HepG2 (cell line): ENCODE measurements around the gene RECQL5. TPM values are rescaled to one million over a fixed set of nuclear protein-coding genes. Genes with fewer than 3 reads are reported as not detected.

Experiments used
- ATAC-seq: fragments of 200-7000 bp; cut with Tn5 transposase; 3 replicates; pipeline ENCODE4 v1.9.1; 2020; ENCODE audit warnings: mild to moderate bottlenecking, moderate library complexity
- BruUV-seq: library from RNA; stranded (reverse); fragments of 400-500 nt; replicated peaks from 2 replicates; lab custom pipeline; 2021; lab: Mats Ljungman, UMichigan
- CTCF ChIA-PET: fragments of 300-600 bp; formaldehyde crosslinking; extraction: SDS; loops from one replicate; lab custom pipeline; 2021; ENCODE audit warnings: low total read pairs, inconsistent platforms, low intra/inter-chr PET ratio; lab: Yijun Ruan, JAX
- POLR2A ChIA-PET: fragments of 350-600 bp; sonication (Branson Sonifier 250); formaldehyde crosslinking; loops from one replicate; lab custom pipeline; 2020; ENCODE audit warnings: antibody characterized with exemption, inconsistent platforms; lab: Yijun Ruan, JAX
- DNase-seq: peaks from one replicate; pipeline ENCODE4 v3.0.0-alpha.2; 2015; ENCODE audit warnings: low spot score
- FAIRE-seq: peaks from 3 replicates; lab custom pipeline; 2011; peaks lifted over from hg19 to GRCh38; lab: Jason Lieb, UNC
- H2AFZ ChIP-seq: one replicate; pipeline ENCODE4 v1.6.1; 2011; ENCODE audit warnings: low read length, inconsistent platforms
- H3K27ac ChIP-seq: fragments of 300-600 bp; 3 replicates; pipeline ENCODE4 v1.8.0; 2011; ENCODE audit warnings: mixed run types, mild to moderate bottlenecking, mixed read lengths, low read length, inconsistent platforms; ENCODE audit not compliant: insufficient read depth; ENCODE audit errors: extremely low read length
- H3K27me3 ChIP-seq, 2 experiments: fragments of 200-600 bp in 1 of 2; 2 replicates in 1 of 2; 3 replicates in 1 of 2; pipeline versions ENCODE4 v1.6.0 to v1.8.0; 2011; ENCODE audit warnings: low read length in 2 of 2, mild to moderate bottlenecking in 2 of 2, moderate library complexity in 2 of 2, inconsistent platforms in 1 of 2; ENCODE audit not compliant: insufficient read depth in 2 of 2, control insufficient read depth in 1 of 2
- H3K36me3 ChIP-seq, 2 experiments: fragments of 200-600 bp in 1 of 2; replicated peaks in 1 of 2; 2 replicates in 1 of 2; 3 replicates in 1 of 2; pipeline versions ENCODE4 v1.5.1 to v1.8.0; 2011; ENCODE audit warnings: low read length in 2 of 2, inconsistent platforms in 1 of 2; ENCODE audit not compliant: insufficient read depth in 2 of 2, control insufficient read depth in 1 of 2
- H3K4me1 ChIP-seq: 2 replicates; pipeline ENCODE4 v1.5.1; 2012; ENCODE audit warnings: low read length, inconsistent platforms; ENCODE audit not compliant: insufficient read depth
- H3K4me2 ChIP-seq: 2 replicates; pipeline ENCODE4 v1.6.0; 2011; ENCODE audit warnings: low read depth, low read length, inconsistent platforms
- H3K4me3 ChIP-seq, 3 experiments: fragments of 200-600 bp in 1 of 3; sonication (generic), shearing (Covaris generic) in 1 of 3; replicated peaks in 1 of 3; 2 replicates each; pipeline ENCODE4 v1.5.1; 2011 to 2016; ENCODE audit warnings: low read length in 3 of 3, inconsistent platforms in 2 of 3, low read depth in 2 of 3, mild to moderate bottlenecking in 2 of 3, control low read depth in 1 of 3, mixed read lengths in 1 of 3; ENCODE audit not compliant: insufficient read depth in 1 of 3
- H3K79me2 ChIP-seq: one replicate; pipeline ENCODE4 v1.6.1; 2011; ENCODE audit warnings: low read length, inconsistent platforms; ENCODE audit not compliant: insufficient read depth
- H3K9ac ChIP-seq: 2 replicates; pipeline ENCODE4 v1.6.0; 2011; ENCODE audit warnings: mild to moderate bottlenecking, low read depth, low read length, inconsistent platforms; ENCODE audit not compliant: insufficient read depth
- H3K9me3 ChIP-seq: 2 replicates; pipeline ENCODE4 v1.5.1; 2012; ENCODE audit warnings: mild to moderate bottlenecking, low read length
- H4K20me1 ChIP-seq: 2 replicates; pipeline ENCODE4 v1.6.0; 2011; ENCODE audit warnings: inconsistent platforms, mild to moderate bottlenecking, low read length, moderate library complexity; ENCODE audit not compliant: insufficient read depth
- ARID2 ChIP-seq: sonication (generic); formaldehyde crosslinking; IDR thresholded peaks from 2 replicates; pipeline ENCODE4 v1.8.1; 2022; ENCODE audit warnings: mild to moderate bottlenecking, missing genetic modification reagents, borderline replicate concordance
- CC2D1A ChIP-seq: sonication (generic); formaldehyde crosslinking; IDR thresholded peaks from 2 replicates; pipeline ENCODE4 v1.8.1; 2023; ENCODE audit warnings: mild to moderate bottlenecking, missing genetic modification reagents
- HIVEP1 ChIP-seq: sonication (generic); formaldehyde crosslinking; IDR thresholded peaks from 2 replicates; pipeline ENCODE4 v1.4.0; 2020; ENCODE audit warnings: mild to moderate bottlenecking, missing genetic modification reagents
- HMG20B ChIP-seq: conservative IDR thresholded peaks from 2 replicates; pipeline ENCODE4 v1.6.1; 2016; ENCODE audit warnings: missing genetic modification reagents, missing compliant biosample characterization
- IKZF4 ChIP-seq: sonication (generic); formaldehyde crosslinking; IDR thresholded peaks from 2 replicates; pipeline ENCODE4 v1.5.1; 2020; ENCODE audit warnings: borderline replicate concordance, mild to moderate bottlenecking, low read depth, missing genetic modification reagents; ENCODE audit errors: not compliant biosample characterization
- NFIC ChIP-seq: IDR thresholded peaks from 2 replicates; pipeline ENCODE4 v1.6.1; 2012; ENCODE audit warnings: mild to moderate bottlenecking, low read length, inconsistent platforms
- POLR2AphosphoS5 ChIP-seq: IDR thresholded peaks from 2 replicates; pipeline ENCODE4 v1.6.1; 2012; ENCODE audit warnings: low read depth, low read length
- PRDM15 ChIP-seq: sonication (generic); formaldehyde crosslinking; IDR thresholded peaks from 2 replicates; pipeline ENCODE4 v1.4.0; 2020; ENCODE audit warnings: missing genetic modification reagents
- SNRNP70 ChIP-seq: fragments of 200-400 bp; formaldehyde crosslinking; IDR thresholded peaks from 2 replicates; pipeline ENCODE4 v1.6.1; 2017; ENCODE audit warnings: mild to moderate bottlenecking, low read depth, low read length, moderate library complexity
- ZBTB38 ChIP-seq: sonication (generic); formaldehyde crosslinking; IDR thresholded peaks from 2 replicates; pipeline ENCODE4 v1.5.1; 2020; ENCODE audit warnings: mild to moderate bottlenecking, missing genetic modification reagents
- ZNF354B ChIP-seq: sonication (generic); formaldehyde crosslinking; IDR thresholded peaks from 2 replicates; pipeline ENCODE4 v1.8.0; 2022; ENCODE audit warnings: mild to moderate bottlenecking, missing genetic modification reagents
- ZNF501 ChIP-seq: sonication (generic); formaldehyde crosslinking; IDR thresholded peaks from 2 replicates; pipeline ENCODE4 v1.5.1; 2020; ENCODE audit warnings: mild to moderate bottlenecking, moderate library complexity, missing genetic modification reagents
- WGBS: methylation state at CpG from one replicate; pipeline ENCODE4 v1.1.6; 2017; ENCODE audit warnings: low lambda C conversion rate; 5-methylcytosine and 5-hydroxymethylcytosine counted together
- in situ Hi-C: cut with HindIII; loops from 2 replicates; pipeline ENCODE4 v1.10.0; 2017; ENCODE audit warnings: low pct_unique_long_range_greater_than_20kb; ENCODE audit not compliant: extremely low pct_ligation_motif_present
- intact Hi-C: fragments of 100-400 bp; cut with micrococcal nuclease; formaldehyde crosslinking; loops from one replicate; pipeline ENCODE4 v1.10.0; 2022; ENCODE audit not compliant: unreplicated experiment
- polyA plus RNA-seq, 8 experiments: library from polyadenylated mRNA; depleted of rRNA in 3 of 8; stranded (reverse) in 7 of 8; unstranded in 1 of 8; fragments of >200 nt; fragmentation: Illumina TruSeq in 4 of 8; extraction: Trizol in 4 of 8; gene quantifications; 2 replicates each; pipeline versions ENCODE4 v1.2.1 to v1.2.3, GENCODE V29; 2011 to 2016; ENCODE audit warnings: low read depth in 4 of 8, missing spikeins in 1 of 8, mixed read lengths in 1 of 8; ENCODE audit not compliant: insufficient read depth in 1 of 8
- total RNA-seq, 5 experiments: library from RNA; depleted of rRNA; stranded (reverse); fragments of >200 nt; fragmentation: Illumina TruSeq; extraction: Trizol; gene quantifications; 2 replicates each; pipeline ENCODE4 v1.2.3, GENCODE V29; 2016; ENCODE audit warnings: low read depth in 1 of 5
- TF ChIP-seq, protein P1 (sequence below): sonication (generic); formaldehyde crosslinking; IDR thresholded peaks from 2 replicates; pipeline ENCODE4 v1.5.0; 2020; ENCODE audit warnings: missing genetic modification reagents
- TF ChIP-seq, protein P2 (sequence below): sonication (generic); formaldehyde crosslinking; IDR thresholded peaks from 2 replicates; pipeline ENCODE4 v1.5.1; 2020; ENCODE audit warnings: mild to moderate bottlenecking, missing genetic modification reagents

The RECQL5 gene
- total and polyA plus RNA-seq, 2 of the 13 experiments (the other 11 are each of a cell fraction or from before 2014, with no cell fraction given) = 27.7 to 32.0 TPM

DNA sequence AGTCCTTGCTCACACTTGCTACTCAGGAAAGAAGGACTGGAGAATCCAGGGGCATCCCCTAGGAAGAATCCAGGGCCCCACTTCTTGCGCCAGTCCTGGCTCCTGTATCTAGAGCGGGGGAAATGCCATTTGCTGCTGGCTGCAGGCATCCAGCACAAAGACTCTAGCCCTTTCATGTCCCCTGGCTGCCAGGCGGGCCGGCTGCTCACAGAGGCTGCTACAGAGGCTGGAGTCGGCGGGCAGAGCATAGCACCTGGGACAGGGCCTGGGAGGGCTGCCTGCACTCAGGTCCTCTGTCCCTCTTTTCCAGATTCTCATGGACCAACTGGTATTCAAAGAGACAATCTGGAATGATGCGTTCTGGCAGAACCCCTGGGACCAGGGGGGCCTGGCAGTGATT is 19.9 kb downstream of the RECQL5 start:
- DNase-seq (no peak), ATAC-seq (no peak), FAIRE-seq (no peak)
- WGBS = 89% methylated on average over 7 of the region's 7 CpGs
- CTCF ChIA-PET = interaction anchor here (2.1 kb wide), 1 partner anchor 13 kb away, joined by 6 read pairs; no protein-coding TSS in a partner anchor
- POLR2A ChIA-PET = interaction anchor here (1.5 to 3.4 kb wide), 6 partner anchors 8 to 229 kb away, joined by 3 to 28 read pairs (median 20); partner anchors contain the start of genes RECQL5, SAP30BP and SMIM5
- H4K20me1 ChIP-seq = no peaks in the 10 kb centered on the region
- H3K4me1 ChIP-seq = peaks cover 25% of the 10 kb centered on the region
- no peaks in the 10 kb centered on the region for H3K9me3 ChIP-seq
- no peaks in the 10 kb centered on the region for H3K27me3 ChIP-seq
- peaks cover 15 to 29% of the 10 kb centered on the region in 2 experiments for H3K36me3 ChIP-seq
- H3K4me2 ChIP-seq = peak overlapping the region; percentile 94
- peak; percentile 36; the same call in 1 of the 2 replicates for TF ChIP-seq ARID2 (CRISPR knock-in tag)
- TF ChIP-seq HIVEP1 (CRISPR knock-in tag) = no peak
- TF ChIP-seq HMG20B (CRISPR knock-in tag) = no peak
- TF ChIP-seq NFIC = no peak
- no peak for TF ChIP-seq ZNF501 (CRISPR knock-in tag)
- no peak for TF ChIP-seq PRDM15
- no peak for TF ChIP-seq SNRNP70
- TF ChIP-seq, protein P1, sequence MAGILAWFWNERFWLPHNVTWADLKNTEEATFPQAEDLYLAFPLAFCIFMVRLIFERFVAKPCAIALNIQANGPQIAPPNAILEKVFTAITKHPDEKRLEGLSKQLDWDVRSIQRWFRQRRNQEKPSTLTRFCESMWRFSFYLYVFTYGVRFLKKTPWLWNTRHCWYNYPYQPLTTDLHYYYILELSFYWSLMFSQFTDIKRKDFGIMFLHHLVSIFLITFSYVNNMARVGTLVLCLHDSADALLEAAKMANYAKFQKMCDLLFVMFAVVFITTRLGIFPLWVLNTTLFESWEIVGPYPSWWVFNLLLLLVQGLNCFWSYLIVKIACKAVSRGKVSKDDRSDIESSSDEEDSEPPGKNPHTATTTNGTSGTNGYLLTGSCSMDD (CRISPR knock-in tag) = 0 out of 2 replicates have a peak, but pooled peaks have one; percentile 37
- no peak for TF ChIP-seq POLR2AphosphoS5
- TF ChIP-seq ZNF354B (CRISPR knock-in tag) = peak; percentile 31; the same call in 1 of the 2 replicates
- TF ChIP-seq IKZF4 (CRISPR knock-in tag) = no peak
- TF ChIP-seq, protein P2, sequence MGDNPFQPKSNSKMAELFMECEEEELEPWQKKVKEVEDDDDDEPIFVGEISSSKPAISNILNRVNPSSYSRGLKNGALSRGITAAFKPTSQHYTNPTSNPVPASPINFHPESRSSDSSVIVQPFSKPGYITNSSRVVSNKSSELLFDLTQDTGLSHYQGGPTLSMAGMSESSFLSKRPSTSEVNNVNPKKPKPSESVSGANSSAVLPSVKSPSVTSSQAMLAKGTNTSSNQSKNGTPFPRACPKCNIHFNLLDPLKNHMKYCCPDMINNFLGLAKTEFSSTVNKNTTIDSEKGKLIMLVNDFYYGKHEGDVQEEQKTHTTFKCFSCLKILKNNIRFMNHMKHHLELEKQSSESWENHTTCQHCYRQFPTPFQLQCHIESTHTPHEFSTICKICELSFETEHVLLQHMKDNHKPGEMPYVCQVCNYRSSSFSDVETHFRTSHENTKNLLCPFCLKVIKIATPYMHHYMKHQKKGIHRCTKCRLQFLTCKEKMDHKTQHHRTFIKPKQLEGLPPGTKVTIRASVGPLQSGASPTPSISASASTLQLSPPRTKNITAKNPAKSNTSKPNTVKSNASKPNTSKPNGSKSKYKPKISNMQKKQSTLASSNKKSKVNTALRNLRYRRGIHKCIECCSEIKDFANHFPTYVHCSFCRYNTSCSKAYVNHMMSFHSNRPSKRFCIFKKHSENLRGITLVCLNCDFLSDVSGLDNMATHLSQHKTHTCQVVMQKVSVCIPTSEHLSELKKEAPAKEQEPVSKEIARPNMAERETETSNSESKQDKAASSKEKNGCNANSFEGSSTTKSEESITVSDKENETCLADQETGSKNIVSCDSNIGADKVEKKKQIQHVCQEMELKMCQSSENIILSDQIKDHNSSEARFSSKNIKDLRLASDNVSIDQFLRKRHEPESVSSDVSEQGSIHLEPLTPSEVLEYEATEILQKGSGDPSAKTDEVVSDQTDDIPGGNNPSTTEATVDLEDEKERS (CRISPR knock-in tag) = no peak
- TF ChIP-seq CC2D1A (CRISPR knock-in tag) = no peak
- 0 out of 2 replicates have a peak, but pooled peaks have one; percentile 11 for TF ChIP-seq ZBTB38 (CRISPR knock-in tag)
- intact Hi-C loops = no loop called here
- BruUV-seq = no TSS peak
- H3K9ac ChIP-seq = peak overlapping the region; percentile 80
- in situ Hi-C loops = no loop called here
- peak overlapping the region in 1 of 3 experiments; percentile 67; a peak in 1 of 6 replicates for H3K4me3 ChIP-seq
- H3K27ac ChIP-seq = peak overlapping the region; percentile 85
- H2AFZ ChIP-seq = no peak overlapping the region
- peaks cover 6% of the 10 kb centered on the region for H3K79me2 ChIP-seq
